H1 (cell line): Measurements from ENCODE around the gene DSTYK. TPM values are rescaled to one million over a fixed set of nuclear protein-coding genes. Genes with fewer than 3 reads are reported as not detected.

Experiments
- RNF2 ChIP-seq: fragments of 200-900, 300-1000 bp; sonication (generic); IDR thresholded peaks from 2 replicates; pipeline ENCODE4 v1.7.1; 2016; ENCODE audit warnings: borderline replicate concordance, low read depth, mild to moderate bottlenecking, antibody characterized with exemption, low read length; ENCODE audit not compliant: poor library complexity, severe bottlenecking; ENCODE audit errors: missing control alignments
- polyA plus RNA-seq, 7 experiments: library from polyadenylated mRNA; depleted of rRNA in 3 of 7; stranded (reverse) in 5 of 7; unstranded in 2 of 7; fragments of >200 nt in 5 of 7; fragments of 200-250 nt in 2 of 7; gene quantifications; 1 replicate in 5 of 7; 2 replicates in 1 of 7; 4 replicates in 1 of 7; pipeline versions ENCODE4 v1.2.1 to v1.2.3, GENCODE V29; 2011 to 2013; ENCODE audit warnings: missing spikeins in 2 of 7, mixed read lengths in 2 of 7
- total RNA-seq: library from RNA; stranded (reverse); fragmentation: NEBNext Ultra II Directional; extraction: Animal tissue kit (Norgen Biotek cat#: 25700); gene quantifications from 2 replicates; pipeline ENCODE4 v1.2.1, GENCODE V29; 2021

DSTYK gene
- total and polyA plus RNA-seq, 2 of the 8 experiments (the other 6 are each of a cell fraction or from before 2014, with no cell fraction given) = 2.7 to 8.5 TPM

DNA sequence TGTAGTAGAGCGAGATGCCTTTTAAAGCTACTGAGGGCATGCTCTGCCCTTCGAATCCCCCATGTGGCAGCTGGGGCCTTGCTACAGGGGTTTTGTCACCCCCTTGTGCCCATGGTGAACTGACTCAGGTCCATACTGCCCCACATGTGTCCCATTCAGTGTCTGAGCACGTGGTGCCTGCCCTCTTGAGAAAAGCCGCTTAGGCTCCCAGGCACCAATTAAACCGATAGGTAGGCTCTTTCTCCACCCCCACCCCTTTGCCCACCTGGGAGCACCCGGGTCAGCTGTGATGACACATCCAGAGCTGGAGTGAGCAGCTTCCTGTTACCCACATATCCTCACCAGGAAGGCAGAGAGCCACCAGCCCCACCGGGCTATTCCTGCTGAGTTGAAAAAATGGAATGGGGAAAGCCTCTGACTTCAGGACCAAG lies 46.8 kb upstream of the DSTYK start (continued):
- no peak for TF ChIP-seq RNF2
